WERI-Rb-1 (cell line): ENCODE data around the gene RFC5.
"Not testable (repeated sequence)": the region's sequence is repeated elsewhere in the genome, so short reads cannot be mapped to it uniquely, and the experiment has no call there.

Experiments used
- DNase-seq: peaks from one replicate; pipeline ENCODE4 v3.0.0-alpha.2; 2020
- H3K27ac ChIP-seq: fragments of 250-450 bp; sonication (Bioruptor Pico); 2 replicates; pipeline ENCODE4 v1.5.1; 2020; ENCODE audit warnings: mild to moderate bottlenecking, moderate library complexity
- H3K27me3 ChIP-seq: fragments of 250-450 bp; sonication (Bioruptor Pico); 2 replicates; pipeline ENCODE4 v1.5.1; 2021; ENCODE audit warnings: mild to moderate bottlenecking, low read depth, moderate library complexity; ENCODE audit not compliant: insufficient read depth, severe bottlenecking
- H3K36me3 ChIP-seq: fragments of 250-450 bp; sonication (Bioruptor Pico); 2 replicates; pipeline ENCODE4 v1.5.1; 2020; ENCODE audit warnings: mild to moderate bottlenecking, moderate library complexity
- H3K4me3 ChIP-seq: 2 replicates; pipeline ENCODE4 v1.5.1; 2011; ENCODE audit warnings: low read depth, mild to moderate bottlenecking, control low read depth, low read length
- H3K9me3 ChIP-seq: fragments of 250-450 bp; sonication (Bioruptor Pico); 2 replicates; pipeline ENCODE4 v1.5.1; 2021; ENCODE audit warnings: mild to moderate bottlenecking, moderate library complexity; ENCODE audit not compliant: severe bottlenecking
- CTCF ChIP-seq: IDR thresholded peaks from 2 replicates; pipeline ENCODE4 v1.5.1; 2011; ENCODE audit warnings: low read depth, mild to moderate bottlenecking, control low read depth, inconsistent platforms, low read length

The RFC5 gene

GRCh38 chr12:118020036-118020435 is 3.5 kb downstream of the RFC5 start:
- no peak for DNase-seq
- no peak for TF ChIP-seq CTCF
- no peak overlapping the region for H3K4me3 ChIP-seq
- no peaks in the 10 kb centered on the region for H3K9me3 ChIP-seq
- H3K27ac ChIP-seq, result no peak overlapping the region
- peaks cover 73% of the 10 kb centered on the region for H3K36me3 ChIP-seq
- no peaks in the 10 kb centered on the region for H3K27me3 ChIP-seq

GRCh38 chr12:118022097-118022727 is 5.7 kb downstream of the RFC5 start:
- H3K9me3 ChIP-seq, result not testable (repeated sequence)
- H3K36me3 ChIP-seq, result peaks cover 90% of the 10 kb centered on the region

GRCh38 chr12:118022728-118023109 is 6.2 kb downstream of the RFC5 start:
- Histone ChIP-seq H3K4me3 (no peak overlapping the region), H3K36me3 (peaks cover 92% of the 10 kb centered on the region), H3K27ac (no peak overlapping the region), H3K9me3 (no peaks in the 10 kb centered on the region), H3K27me3 (no peaks in the 10 kb centered on the region)
- TF ChIP-seq CTCF, result no peak
- DNase-seq, result no peak

More at GRCh38 chr12:118022097-118022727, 5.7 kb downstream of the RFC5 start:
- H3K27ac ChIP-seq, H3K27me3 ChIP-seq, H3K4me3 ChIP-seq, DNase-seq: not testable (repeated sequence)

GRCh38 chr12:118023301-118023860 is 6.9 kb downstream of the RFC5 start:
- Histone ChIP-seq H3K36me3 (peaks cover 90% of the 10 kb centered on the region), H3K27ac (no peak overlapping the region), H3K27me3 (no peaks in the 10 kb centered on the region), H3K4me3 (no peak overlapping the region), H3K9me3 (no peaks in the 10 kb centered on the region)
- no peak for TF ChIP-seq CTCF
- no peak for DNase-seq

- Histone ChIP-seq H3K36me3 (peaks cover 89% of the 10 kb centered on the region), H3K27ac (no peak overlapping the region), H3K9me3 (no peaks in the 10 kb centered on the region), H3K4me3 (no peak overlapping the region), H3K27me3 (no peaks in the 10 kb centered on the region)
- TF ChIP-seq CTCF, result no peak
- no peak for DNase-seq
These were observed 8.7 kb downstream of the RFC5 start for GRCh38 chr12:118025168-118025567.

- H3K36me3 ChIP-seq, result peaks cover 92% of the 10 kb centered on the region
- no peak overlapping the region for H3K27ac ChIP-seq
- no peaks in the 10 kb centered on the region for H3K9me3 ChIP-seq
- DNase-seq, result no peak
- H3K4me3 ChIP-seq, result no peak overlapping the region
- H3K27me3 ChIP-seq, result no peaks in the 10 kb centered on the region
- TF ChIP-seq CTCF, result no peak
These were observed 12.7 kb downstream of the RFC5 start for GRCh38 chr12:118029166-118029565.
